GM12875 (cell line): ENCODE measurements around the gene DSC3.
A peak's percentile ranks its signal among the peaks of the same experiment; 100 is the strongest.

Source experiments
- H3K4me3 ChIP-seq: one replicate; pipeline ENCODE4 v1.5.1; 2011; ENCODE audit warnings: low read depth, low read length, control low read depth
- TF ChIP-seq, protein P1 (sequence below): IDR thresholded peaks from 2 replicates; pipeline ENCODE4 v1.5.1; 2011; ENCODE audit warnings: low read depth, mild to moderate bottlenecking, control low read depth, inconsistent platforms, low read length, moderate library complexity, borderline replicate concordance; ENCODE audit not compliant: insufficient read depth

DSC3 gene

DNA sequence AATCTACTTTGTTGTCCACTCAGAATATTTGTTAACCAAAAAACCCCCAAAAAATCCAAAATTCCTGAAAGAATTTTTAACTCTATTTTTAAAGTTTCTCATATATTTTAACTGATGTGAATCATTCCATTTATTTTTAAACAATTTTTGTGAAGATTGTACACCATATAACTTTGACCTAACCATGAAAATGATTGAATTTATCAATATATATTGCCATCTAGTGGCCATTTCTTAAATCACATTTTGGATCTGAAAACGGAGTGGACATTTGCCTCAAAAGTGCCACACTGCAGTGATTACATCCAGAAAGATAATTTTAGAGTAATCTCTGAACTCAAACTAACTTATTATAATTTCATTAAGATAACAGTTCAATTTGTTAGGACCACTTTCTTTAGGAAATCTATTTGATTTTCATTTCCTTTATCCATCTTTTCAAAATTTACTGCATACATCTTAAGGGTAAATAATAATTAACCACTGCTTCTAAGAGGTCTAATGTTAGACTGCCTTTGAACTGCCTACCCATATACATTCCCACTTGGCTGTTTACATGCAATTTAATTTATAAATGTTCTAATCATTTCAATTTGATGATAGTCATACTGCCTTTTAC, 71.1 kb downstream of the DSC3 start:
- TF ChIP-seq, protein P1, sequence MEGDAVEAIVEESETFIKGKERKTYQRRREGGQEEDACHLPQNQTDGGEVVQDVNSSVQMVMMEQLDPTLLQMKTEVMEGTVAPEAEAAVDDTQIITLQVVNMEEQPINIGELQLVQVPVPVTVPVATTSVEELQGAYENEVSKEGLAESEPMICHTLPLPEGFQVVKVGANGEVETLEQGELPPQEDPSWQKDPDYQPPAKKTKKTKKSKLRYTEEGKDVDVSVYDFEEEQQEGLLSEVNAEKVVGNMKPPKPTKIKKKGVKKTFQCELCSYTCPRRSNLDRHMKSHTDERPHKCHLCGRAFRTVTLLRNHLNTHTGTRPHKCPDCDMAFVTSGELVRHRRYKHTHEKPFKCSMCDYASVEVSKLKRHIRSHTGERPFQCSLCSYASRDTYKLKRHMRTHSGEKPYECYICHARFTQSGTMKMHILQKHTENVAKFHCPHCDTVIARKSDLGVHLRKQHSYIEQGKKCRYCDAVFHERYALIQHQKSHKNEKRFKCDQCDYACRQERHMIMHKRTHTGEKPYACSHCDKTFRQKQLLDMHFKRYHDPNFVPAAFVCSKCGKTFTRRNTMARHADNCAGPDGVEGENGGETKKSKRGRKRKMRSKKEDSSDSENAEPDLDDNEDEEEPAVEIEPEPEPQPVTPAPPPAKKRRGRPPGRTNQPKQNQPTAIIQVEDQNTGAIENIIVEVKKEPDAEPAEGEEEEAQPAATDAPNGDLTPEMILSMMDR, result 0 out of 2 replicates have a peak, but pooled peaks have one; percentile 12

DNA sequence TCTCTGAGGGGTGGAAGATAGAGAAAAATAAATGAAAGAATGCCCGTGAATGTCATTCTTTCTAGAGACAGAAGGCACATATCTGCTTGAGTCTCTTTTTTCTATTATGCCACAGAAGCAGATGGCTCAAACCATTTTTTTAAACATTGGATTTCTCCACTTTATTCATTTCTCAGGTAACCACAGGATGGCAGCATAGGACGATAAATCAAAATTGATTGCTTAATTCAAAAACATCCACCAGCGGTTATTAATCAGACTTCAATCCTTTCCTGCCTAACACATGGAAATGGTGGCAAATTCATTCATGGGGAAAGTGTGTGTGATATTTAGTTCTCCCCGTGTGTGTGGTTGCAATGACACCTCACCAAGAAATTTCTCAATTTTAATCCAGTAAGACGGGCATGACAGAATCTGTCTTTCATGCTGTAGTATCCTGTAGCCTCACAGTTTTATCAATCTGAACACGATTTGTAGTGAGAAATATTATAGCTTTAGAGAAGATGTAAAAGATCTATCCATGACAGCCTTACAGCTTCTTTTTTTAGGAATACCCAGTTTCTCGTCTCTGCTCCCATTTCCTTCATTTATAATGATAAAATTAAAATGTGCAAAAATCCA, 72.2 kb downstream of the DSC3 start:
- no peak overlapping the region for H3K4me3 ChIP-seq
- TF ChIP-seq, protein P1, result no peak

More for the DNA sequence above, 71.1 kb downstream of the DSC3 start:
- H3K4me3 ChIP-seq, result no peak overlapping the region

DNA sequence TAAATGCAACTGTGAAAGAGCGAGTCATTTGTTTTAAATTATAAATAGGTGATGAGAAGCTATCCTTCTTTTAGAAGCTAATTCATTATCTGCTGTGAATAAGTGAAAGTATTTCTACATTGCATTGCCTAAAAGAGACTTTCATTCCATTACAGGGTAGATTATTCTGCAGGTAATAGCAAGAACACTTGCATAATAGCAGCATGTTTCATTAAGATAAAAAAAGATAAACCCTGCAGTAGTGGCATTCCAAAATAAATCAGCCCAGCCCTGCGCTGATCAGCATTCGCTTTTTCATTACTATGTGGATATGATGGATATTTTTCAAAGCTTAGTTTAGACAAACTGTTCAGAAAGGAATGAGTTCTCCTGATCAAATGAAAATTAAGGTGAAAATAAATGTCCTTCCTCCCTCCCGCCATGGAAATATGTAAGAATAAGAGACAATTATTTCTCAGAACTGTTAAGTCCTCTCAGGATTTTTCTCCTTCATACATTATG, 72.8 kb downstream of the DSC3 start:
- H3K4me3 ChIP-seq, result no peak overlapping the region
- TF ChIP-seq, protein P1, result no peak

DNA sequence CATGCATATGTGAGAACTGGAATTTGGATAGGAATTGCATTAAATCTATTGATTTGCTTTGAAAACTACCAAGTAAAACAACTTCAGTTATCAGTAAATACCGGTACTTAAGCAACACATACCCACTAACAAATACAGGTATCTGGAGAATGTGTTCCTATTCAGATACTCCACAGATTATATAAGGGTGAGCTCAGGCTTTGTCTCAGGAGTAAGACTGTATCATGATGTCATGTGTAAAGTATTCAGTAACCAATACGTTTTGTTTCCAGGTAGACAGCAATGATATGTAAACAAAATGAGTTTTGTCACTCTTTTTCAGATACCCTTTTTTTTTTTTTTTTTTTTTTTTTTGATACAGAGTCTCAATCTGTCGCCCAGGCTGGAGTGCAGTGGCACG, 74.8 kb downstream of the DSC3 start:
- H3K4me3 ChIP-seq, result no peak overlapping the region
- TF ChIP-seq, protein P1, result no peak

DNA sequence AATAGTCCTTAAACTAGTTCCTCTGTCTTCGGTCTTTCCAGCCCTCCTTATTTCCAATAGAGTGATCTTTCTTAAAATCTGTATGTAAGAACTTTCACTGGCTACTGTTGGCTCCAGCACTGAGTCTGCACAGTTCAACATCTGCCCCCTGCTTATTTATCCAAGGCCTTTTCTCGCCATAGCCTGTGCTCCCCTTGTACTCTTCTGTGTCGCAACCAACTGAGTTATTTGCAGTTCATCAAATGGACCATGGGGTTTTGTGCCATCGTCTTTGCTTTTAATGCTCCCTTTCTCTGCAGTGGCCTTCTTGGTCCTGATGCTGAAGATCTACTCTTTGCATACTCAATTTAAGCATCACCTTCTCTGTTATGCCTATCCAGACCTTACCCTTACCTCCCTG, 77.3 kb downstream of the DSC3 start:
- TF ChIP-seq, protein P1, result no peak

DNA sequence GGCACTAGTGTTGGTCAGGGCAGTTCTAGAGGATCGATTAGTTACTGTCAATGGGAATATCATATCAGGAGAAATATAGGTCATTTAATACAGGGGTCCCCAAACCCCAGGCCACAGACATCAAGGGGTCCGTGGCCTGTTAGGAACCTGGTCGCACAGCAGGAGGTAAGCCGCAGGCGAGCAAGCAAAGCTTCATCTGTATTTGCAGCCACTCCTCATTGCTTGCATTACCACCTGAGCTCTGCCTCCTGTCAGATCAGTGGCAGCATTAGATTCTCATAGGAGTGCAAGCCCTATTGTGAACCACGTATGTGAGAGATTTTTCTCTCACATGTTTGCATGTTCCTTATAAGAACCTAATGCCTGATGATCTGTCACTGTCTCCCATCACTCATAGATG, 81.9 kb downstream of the DSC3 start:
- no peak overlapping the region for H3K4me3 ChIP-seq
- TF ChIP-seq, protein P1, result no peak

More for the DNA sequence above, 77.3 kb downstream of the DSC3 start:
- H3K4me3 ChIP-seq, result no peak overlapping the region

DNA sequence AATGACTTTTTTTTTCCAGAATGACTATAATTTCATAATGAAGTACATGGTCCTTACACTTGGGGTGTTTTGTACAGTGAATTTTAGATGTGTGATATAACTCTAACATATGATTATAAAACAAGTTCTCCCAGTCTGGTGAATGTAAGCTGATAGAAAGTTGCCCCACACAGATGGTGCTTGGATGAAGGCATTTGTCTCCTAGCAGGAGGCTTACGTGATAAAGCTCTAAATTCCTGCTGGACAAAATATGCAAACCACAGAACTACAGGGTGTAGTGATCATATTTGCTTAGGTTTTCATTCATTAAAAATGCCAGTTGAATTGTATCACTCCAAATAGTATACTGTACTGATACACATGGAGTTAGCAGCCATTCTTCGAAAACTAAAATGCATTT, 85.5 kb downstream of the DSC3 start:
- TF ChIP-seq, protein P1, result no peak
- no peak overlapping the region for H3K4me3 ChIP-seq
